H1 (cell line): Measurements from ENCODE around the gene ENPP1. TPM values are rescaled to one million over a fixed set of nuclear protein-coding genes. Genes with fewer than 3 reads are reported as not detected.

Source experiments
- CTCF ChIA-PET: fragments of 300-600 bp; sonication (Branson Sonifier 250); formaldehyde crosslinking; loops from one replicate; lab custom pipeline; 2021; ENCODE audit not compliant: partially characterized antibody; lab: Charles Lee
- POLR2A ChIA-PET: fragments of 300-600 bp; sonication (Branson Sonifier 250); formaldehyde crosslinking; loops from one replicate; lab custom pipeline; 2021; ENCODE audit warnings: inconsistent platforms; ENCODE audit not compliant: partially characterized antibody; lab: Charles Lee
- DNase-seq, 2 experiments: peaks; one replicate each; pipeline versions ENCODE4 v3.0.0 to v3.0.0-alpha.2; 2010 to 2022; ENCODE audit warnings: low spot score in 2 of 2, low read depth in 1 of 2, mixed read lengths in 1 of 2
- FAIRE-seq: peaks from 2 replicates; lab custom pipeline; 2011; peaks lifted over from hg19 to GRCh38; lab: Jason Lieb, UNC
- H2AFZ ChIP-seq: 2 replicates; pipeline ENCODE4 v1.8.1; 2012; ENCODE audit warnings: low read length, inconsistent platforms
- H2AK5ac ChIP-seq: 2 replicates; pipeline ENCODE4 v1.6.1; 2013; ENCODE audit warnings: low read depth, low read length
- H2BK120ac ChIP-seq: replicated peaks from 2 replicates; pipeline ENCODE3; 2013; ENCODE audit warnings: low read depth, low read length, inconsistent platforms
- H2BK12ac ChIP-seq: 2 replicates; pipeline ENCODE4 v1.6.1; 2013; ENCODE audit warnings: low read depth, low read length
- H2BK15ac ChIP-seq: 2 replicates; pipeline ENCODE4 v1.6.1; 2013; ENCODE audit warnings: low read length
- H2BK20ac ChIP-seq: 2 replicates; pipeline ENCODE4 v1.6.1; 2013; ENCODE audit warnings: low read length
- H2BK5ac ChIP-seq: 2 replicates; pipeline ENCODE4 v1.6.1; 2013; ENCODE audit warnings: low read depth, low read length
- H3K14ac ChIP-seq: 2 replicates; pipeline ENCODE4 v1.6.1; 2013; ENCODE audit warnings: inconsistent platforms; ENCODE audit not compliant: insufficient read length
- H3K18ac ChIP-seq: 2 replicates; pipeline ENCODE4 v1.6.1; 2013; ENCODE audit warnings: low read length; ENCODE audit errors: extremely low read depth
- H3K23ac ChIP-seq: 2 replicates; pipeline ENCODE4 v1.6.1; 2013; ENCODE audit warnings: inconsistent platforms; ENCODE audit not compliant: insufficient read length
- H3K23me2 ChIP-seq: 2 replicates; pipeline ENCODE4 v1.6.1; 2013; ENCODE audit warnings: low read depth, low read length
- H3K27ac ChIP-seq: 2 replicates; pipeline ENCODE4 v1.6.1; 2011; ENCODE audit warnings: low read depth, low read length, inconsistent platforms
- H3K27me3 ChIP-seq, 4 experiments: replicated peaks in 1 of 4; 1 replicate in 1 of 4; 2 replicates in 3 of 4; pipeline versions ENCODE4 v1.6.1 to v1.8.1; 2011 to 2013; ENCODE audit warnings: low read length in 3 of 4, mild to moderate bottlenecking in 3 of 4, inconsistent platforms in 2 of 4, mixed read lengths in 2 of 4, moderate library complexity in 1 of 4; ENCODE audit not compliant: control insufficient read depth in 3 of 4, insufficient read depth in 3 of 4; ENCODE audit errors: extremely low read depth in 1 of 4
- H3K36me3 ChIP-seq, 4 experiments: 2 replicates each; pipeline versions ENCODE4 v1.6.1 to v1.8.1; 2011 to 2013; ENCODE audit warnings: mild to moderate bottlenecking in 4 of 4, low read length in 3 of 4, moderate library complexity in 2 of 4, control low read depth in 1 of 4, inconsistent platforms in 1 of 4; ENCODE audit not compliant: insufficient read depth in 4 of 4, control insufficient read depth in 2 of 4
- H3K4ac ChIP-seq: replicated peaks from 2 replicates; pipeline ENCODE3; 2013; ENCODE audit warnings: low read length, low read depth, mixed read lengths, inconsistent platforms; ENCODE audit not compliant: insufficient read length
- H3K4me1 ChIP-seq, 4 experiments: replicated peaks in 1 of 4; 1 replicate in 1 of 4; 2 replicates in 3 of 4; pipeline versions ENCODE4 v1.6.1 to v1.8.1; 2011 to 2013; ENCODE audit warnings: low read length in 3 of 4, inconsistent platforms in 2 of 4, mixed read lengths in 1 of 4; ENCODE audit not compliant: insufficient read depth in 4 of 4, control insufficient read depth in 3 of 4
- H3K4me2 ChIP-seq, 2 experiments: 2 replicates each; pipeline versions ENCODE4 v1.6.1 to v1.8.1; 2011 to 2013; ENCODE audit warnings: low read depth in 2 of 2, low read length in 2 of 2, control low read depth in 1 of 2, inconsistent platforms in 1 of 2, mild to moderate bottlenecking in 1 of 2; ENCODE audit not compliant: insufficient read depth in 1 of 2
- H3K4me3 ChIP-seq, 4 experiments: fragments of 200-600, 300-600 bp in 1 of 4; sonication (generic), shearing (Covaris generic), sonication (Bioruptor Twin) in 1 of 4; 2 replicates each; pipeline versions ENCODE4 v1.5.1 to v1.8.1; 2011 to 2016; ENCODE audit warnings: low read length in 4 of 4, low read depth in 3 of 4, control low read depth in 2 of 4, inconsistent platforms in 2 of 4, mild to moderate bottlenecking in 2 of 4, mixed read lengths in 1 of 4, moderate library complexity in 1 of 4; ENCODE audit not compliant: insufficient read depth in 2 of 4; ENCODE audit errors: extremely low read depth in 1 of 4
- H3K56ac ChIP-seq: replicated peaks from 2 replicates; pipeline ENCODE3; 2013; ENCODE audit warnings: low read depth, mild to moderate bottlenecking, mixed read lengths, low read length, inconsistent platforms; ENCODE audit not compliant: insufficient read length
- H3K79me1 ChIP-seq: 2 replicates; pipeline ENCODE4 v1.6.1; 2013; ENCODE audit warnings: low read depth, low read length, control low read depth
- H3K79me2 ChIP-seq, 2 experiments: 2 replicates each; pipeline versions ENCODE4 v1.6.1 to v1.8.1; 2012 to 2013; ENCODE audit warnings: low read length in 2 of 2, mild to moderate bottlenecking in 2 of 2, inconsistent platforms in 1 of 2; ENCODE audit not compliant: insufficient read depth in 2 of 2, control insufficient read depth in 1 of 2
- H3K9ac ChIP-seq, 4 experiments: replicated peaks in 1 of 4; 1 replicate in 1 of 4; 2 replicates in 3 of 4; pipeline versions ENCODE4 v1.6.1 to v1.8.1; 2011 to 2013; ENCODE audit warnings: low read depth in 3 of 4, low read length in 3 of 4, control low read depth in 2 of 4, mild to moderate bottlenecking in 2 of 4, moderate library complexity in 2 of 4, inconsistent platforms in 1 of 4; ENCODE audit errors: extremely low read depth in 1 of 4
- H3K9me3 ChIP-seq, 2 experiments: 2 replicates each; pipeline versions ENCODE4 v1.6.1 to v1.8.1; 2012 to 2013; ENCODE audit warnings: mild to moderate bottlenecking in 2 of 2, moderate library complexity in 2 of 2, control low read depth in 1 of 2, inconsistent platforms in 1 of 2, low read depth in 1 of 2, low read length in 1 of 2, mixed read lengths in 1 of 2; ENCODE audit not compliant: insufficient read depth in 2 of 2
- H4K20me1 ChIP-seq, 2 experiments: replicated peaks in 1 of 2; 2 replicates each; pipeline versions ENCODE3 to v1.8.1; 2011 to 2013; ENCODE audit warnings: inconsistent platforms in 2 of 2, low read length in 2 of 2, mild to moderate bottlenecking in 1 of 2; ENCODE audit not compliant: insufficient read depth in 2 of 2, control insufficient read depth in 1 of 2
- H4K5ac ChIP-seq: 2 replicates; pipeline ENCODE4 v1.6.1; 2013; ENCODE audit warnings: low read length, low read depth, mixed read lengths, inconsistent platforms; ENCODE audit not compliant: insufficient read length
- H4K8ac ChIP-seq: 2 replicates; pipeline ENCODE4 v1.8.0; 2013; ENCODE audit warnings: mild to moderate bottlenecking, moderate library complexity, low read length, inconsistent platforms; ENCODE audit not compliant: insufficient read depth; ENCODE audit errors: extremely low read depth
- H4K91ac ChIP-seq: replicated peaks from 2 replicates; pipeline ENCODE3; 2013; ENCODE audit warnings: low read length, mixed read lengths, inconsistent platforms; ENCODE audit not compliant: insufficient read length
- BRCA1 ChIP-seq: IDR thresholded peaks from 2 replicates; pipeline ENCODE4 v1.6.1; 2012; ENCODE audit warnings: low read depth, low read length, improper control_type of control experiment
- GABPA ChIP-seq: IDR thresholded peaks from 2 replicates; pipeline ENCODE4 v1.6.1; 2011; ENCODE audit warnings: mild to moderate bottlenecking, low read length, moderate library complexity, borderline replicate concordance; ENCODE audit not compliant: insufficient read depth
- HDAC6 ChIP-seq: IDR thresholded peaks from one replicate; pipeline ENCODE4 v1.7.1; 2012; ENCODE audit warnings: low read depth, mild to moderate bottlenecking, inconsistent platforms, low read length, moderate library complexity
- KDM1A ChIP-seq: fragments of 200-600, 300-600 bp; sonication (generic); IDR thresholded peaks from 2 replicates; pipeline ENCODE4 v1.7.1; 2016; ENCODE audit warnings: mild to moderate bottlenecking, low read length, borderline replicate concordance
- SAP30 ChIP-seq: fragments of 300-600 bp; sonication (generic); IDR thresholded peaks from 2 replicates; pipeline ENCODE4 v1.7.1; 2012; ENCODE audit warnings: low read length, moderate library complexity, mild to moderate bottlenecking, inconsistent platforms; ENCODE audit not compliant: insufficient read depth, insufficient replicate concordance
- SIN3A ChIP-seq, 2 experiments: IDR thresholded peaks in 1 of 2; conservative IDR thresholded peaks in 1 of 2; 2 replicates each; pipeline ENCODE4 v1.6.1; 2011 to 2012; ENCODE audit warnings: low read length in 2 of 2, improper control_type of control experiment in 1 of 2, low read depth in 1 of 2, mild to moderate bottlenecking in 1 of 2
- SIX5 ChIP-seq: IDR thresholded peaks from 2 replicates; pipeline ENCODE4 v1.6.1; 2011; ENCODE audit warnings: mild to moderate bottlenecking, low read depth, low read length
- WGBS, 2 experiments: shearing (Covaris generic) in 1 of 2; methylation state at CpG; one replicate each; pipeline versions ENCODE4 v1.1.6 to v1.1.7; 2013 to 2015; ENCODE audit warnings: low lambda C conversion rate in 2 of 2, mixed read lengths in 2 of 2, inconsistent platforms in 1 of 2, low coverage in 1 of 2, missing lambda C conversion rate in 1 of 2; ENCODE audit not compliant: insufficient replicate concordance in 2 of 2, insufficient coverage in 1 of 2, insufficient read length in 1 of 2; ENCODE audit errors: extremely low coverage in 1 of 2, missing lambda C conversion rate in 1 of 2; 5-methylcytosine and 5-hydroxymethylcytosine counted together
- polyA plus RNA-seq, 7 experiments: library from polyadenylated mRNA; depleted of rRNA in 3 of 7; stranded (reverse) in 5 of 7; unstranded in 2 of 7; fragments of >200 nt in 5 of 7; fragments of 200-250 nt in 2 of 7; gene quantifications; 1 replicate in 5 of 7; 2 replicates in 1 of 7; 4 replicates in 1 of 7; pipeline versions ENCODE4 v1.2.1 to v1.2.3, GENCODE V29; 2011 to 2013; ENCODE audit warnings: missing spikeins in 2 of 7, mixed read lengths in 2 of 7
- total RNA-seq: library from RNA; stranded (reverse); fragmentation: NEBNext Ultra II Directional; extraction: Animal tissue kit (Norgen Biotek cat#: 25700); gene quantifications from 2 replicates; pipeline ENCODE4 v1.2.1, GENCODE V29; 2021

Gene ENPP1
- total and polyA plus RNA-seq, 2 of the 8 experiments (the other 6 are each of a cell fraction or from before 2014, with no cell fraction given) = 10.1 to 39.1 TPM

- no peak overlapping the region for H3K18ac ChIP-seq
- no peak overlapping the region for H3K9ac ChIP-seq
- H2BK5ac ChIP-seq = no peak overlapping the region
- no peak overlapping the region for H3K23ac ChIP-seq
- no peaks in the 10 kb centered on the region; a peak in 1 of 7 replicates for H3K27me3 ChIP-seq
- H2BK12ac ChIP-seq = no peak overlapping the region
- H2BK120ac ChIP-seq = no peak overlapping the region
- ChIA-PET POLR2A (no interaction called here), CTCF (no interaction called here)
- H3K9me3 ChIP-seq = no peaks in the 10 kb centered on the region
- H3K4me1 ChIP-seq = peaks cover 0 to 4% (median 0%) of the 10 kb centered on the region in 4 experiments; a peak in 1 of 7 replicates
- DNase-seq (no peak), FAIRE-seq (no peak)
- H3K4me2 ChIP-seq = no peak overlapping the region
- no peak overlapping the region for H4K8ac ChIP-seq
- H3K79me1 ChIP-seq = no peaks in the 10 kb centered on the region
- no peak overlapping the region for H4K5ac ChIP-seq
- no peaks in the 10 kb centered on the region for H4K20me1 ChIP-seq
- no peak overlapping the region for H3K14ac ChIP-seq
- no peak for TF ChIP-seq KDM1A
- no peak for TF ChIP-seq SAP30
- TF ChIP-seq GABPA = no peak
- no peak for TF ChIP-seq SIN3A (conservative IDR thresholded peaks at IDR 0.05 in 1 of 2, IDR thresholded peaks at IDR 0.05 in 1 of 2; ENCODE audit: low read depth in 1 of 2, low read length in 2 of 2)
- no peak for TF ChIP-seq HDAC6
- no peak for TF ChIP-seq BRCA1
- TF ChIP-seq SIX5 = no peak
- H3K4me3 ChIP-seq = no peak overlapping the region
- H3K4ac ChIP-seq = no peak overlapping the region
- H3K36me3 ChIP-seq = no peaks in the 10 kb centered on the region
- no peak overlapping the region for H2AFZ ChIP-seq
- H4K91ac ChIP-seq = no peak overlapping the region
- no peak overlapping the region for H3K56ac ChIP-seq
- no peak overlapping the region for H2AK5ac ChIP-seq
- 92% methylated on average over 1 of the region's 1 CpG; no CpG with 5 or more reads in 1 of the 2 experiments for WGBS, 2 experiments
- H3K79me2 ChIP-seq = no peaks in the 10 kb centered on the region
- no peaks in the 10 kb centered on the region for H3K23me2 ChIP-seq
- H2BK15ac ChIP-seq = no peak overlapping the region
- H3K27ac ChIP-seq = no peak overlapping the region
- H2BK20ac ChIP-seq = no peak overlapping the region
Measured at GRCh38 chr6:131770776-131771175, 37.0 kb upstream of the ENPP1 start.
